NB4 (cell line): ENCODE data around the gene MOB2.

Experiments
- DNase-seq: peaks from one replicate; pipeline ENCODE4 v3.0.0; 2010; ENCODE audit warnings: low read depth
- H3K4me3 ChIP-seq: one replicate; pipeline ENCODE4 v1.5.1; 2011; ENCODE audit warnings: mild to moderate bottlenecking, low read depth, low read length, moderate library complexity
- MYC ChIP-seq: IDR thresholded peaks from 2 replicates; pipeline ENCODE4 v1.6.1; 2011; ENCODE audit warnings: low read depth, low read length
- POLR2A ChIP-seq: IDR thresholded peaks from 2 replicates; pipeline ENCODE4 v1.6.1; 2011; ENCODE audit warnings: mild to moderate bottlenecking; ENCODE audit not compliant: insufficient read length; ENCODE audit errors: extremely low read depth
- TF ChIP-seq, protein P1 (sequence below): IDR thresholded peaks from one replicate; pipeline ENCODE4 v1.5.1; 2012; ENCODE audit warnings: low read depth, low read length
- TF ChIP-seq, protein P2 (sequence below): IDR thresholded peaks from 2 replicates; pipeline ENCODE4 v1.6.1; 2011; ENCODE audit warnings: low read depth, low read length

MOB2 gene

DNA sequence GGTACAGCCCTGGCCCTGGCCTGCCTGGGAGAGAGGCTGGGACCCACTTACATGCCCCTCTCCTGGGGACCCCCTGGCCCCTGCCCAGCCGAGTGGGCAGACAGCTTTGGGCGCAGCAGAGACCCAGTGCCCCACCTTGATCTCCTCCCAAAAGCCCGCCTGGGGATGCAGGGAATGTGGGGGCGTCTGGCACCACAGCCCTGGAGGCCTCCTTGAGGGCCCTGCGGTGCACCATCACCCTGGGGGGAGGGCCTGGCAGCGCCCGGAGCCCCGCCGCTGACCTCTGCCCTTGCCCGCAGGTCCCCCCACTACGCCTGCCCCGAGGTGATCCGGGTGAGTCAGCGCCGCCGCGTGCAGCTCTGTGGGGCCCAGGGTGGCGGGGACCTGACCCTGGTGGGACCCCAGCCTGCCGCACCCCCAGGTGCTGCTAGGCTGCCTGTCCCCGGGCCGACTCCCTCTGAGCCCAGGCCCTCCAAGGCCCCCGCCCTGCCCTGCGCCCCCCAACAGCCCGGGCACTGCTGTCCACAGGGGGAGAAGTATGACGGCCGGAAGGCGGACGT, 43.7 kb downstream of the MOB2 start:
- TF ChIP-seq, protein P1, sequence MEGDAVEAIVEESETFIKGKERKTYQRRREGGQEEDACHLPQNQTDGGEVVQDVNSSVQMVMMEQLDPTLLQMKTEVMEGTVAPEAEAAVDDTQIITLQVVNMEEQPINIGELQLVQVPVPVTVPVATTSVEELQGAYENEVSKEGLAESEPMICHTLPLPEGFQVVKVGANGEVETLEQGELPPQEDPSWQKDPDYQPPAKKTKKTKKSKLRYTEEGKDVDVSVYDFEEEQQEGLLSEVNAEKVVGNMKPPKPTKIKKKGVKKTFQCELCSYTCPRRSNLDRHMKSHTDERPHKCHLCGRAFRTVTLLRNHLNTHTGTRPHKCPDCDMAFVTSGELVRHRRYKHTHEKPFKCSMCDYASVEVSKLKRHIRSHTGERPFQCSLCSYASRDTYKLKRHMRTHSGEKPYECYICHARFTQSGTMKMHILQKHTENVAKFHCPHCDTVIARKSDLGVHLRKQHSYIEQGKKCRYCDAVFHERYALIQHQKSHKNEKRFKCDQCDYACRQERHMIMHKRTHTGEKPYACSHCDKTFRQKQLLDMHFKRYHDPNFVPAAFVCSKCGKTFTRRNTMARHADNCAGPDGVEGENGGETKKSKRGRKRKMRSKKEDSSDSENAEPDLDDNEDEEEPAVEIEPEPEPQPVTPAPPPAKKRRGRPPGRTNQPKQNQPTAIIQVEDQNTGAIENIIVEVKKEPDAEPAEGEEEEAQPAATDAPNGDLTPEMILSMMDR = no peak
- TF ChIP-seq POLR2A (no peak), MYC (no peak)
- TF ChIP-seq, protein P2, sequence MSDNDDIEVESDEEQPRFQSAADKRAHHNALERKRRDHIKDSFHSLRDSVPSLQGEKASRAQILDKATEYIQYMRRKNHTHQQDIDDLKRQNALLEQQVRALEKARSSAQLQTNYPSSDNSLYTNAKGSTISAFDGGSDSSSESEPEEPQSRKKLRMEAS = no peak
- H3K4me3 ChIP-seq = no peak overlapping the region
- DNase-seq = no peak

DNA sequence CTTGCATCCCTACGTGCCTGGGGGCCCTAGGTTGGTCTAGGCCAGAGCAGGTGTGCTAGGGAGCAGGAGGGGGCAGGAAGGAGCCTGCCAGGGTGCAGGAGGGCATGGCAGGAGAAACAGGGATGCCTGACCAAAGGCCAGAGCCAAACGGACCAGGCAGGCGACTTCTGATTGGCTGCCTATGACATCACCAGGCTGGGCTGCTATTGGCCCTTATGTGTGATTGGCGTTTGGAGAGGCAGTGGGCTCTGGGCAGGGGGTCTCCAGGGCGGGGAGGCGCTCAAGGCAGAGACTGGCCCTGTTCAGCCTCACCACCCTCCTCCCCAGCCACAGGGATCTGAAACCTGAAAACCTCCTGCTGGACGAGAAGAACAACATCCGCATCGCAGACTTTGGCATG, 44.4 kb downstream of the MOB2 start:
- no peak overlapping the region for H3K4me3 ChIP-seq
- TF ChIP-seq, protein P1 = no peak
- TF ChIP-seq, protein P2 = no peak
- TF ChIP-seq MYC (no peak), POLR2A (no peak)
- DNase-seq = no peak

DNA sequence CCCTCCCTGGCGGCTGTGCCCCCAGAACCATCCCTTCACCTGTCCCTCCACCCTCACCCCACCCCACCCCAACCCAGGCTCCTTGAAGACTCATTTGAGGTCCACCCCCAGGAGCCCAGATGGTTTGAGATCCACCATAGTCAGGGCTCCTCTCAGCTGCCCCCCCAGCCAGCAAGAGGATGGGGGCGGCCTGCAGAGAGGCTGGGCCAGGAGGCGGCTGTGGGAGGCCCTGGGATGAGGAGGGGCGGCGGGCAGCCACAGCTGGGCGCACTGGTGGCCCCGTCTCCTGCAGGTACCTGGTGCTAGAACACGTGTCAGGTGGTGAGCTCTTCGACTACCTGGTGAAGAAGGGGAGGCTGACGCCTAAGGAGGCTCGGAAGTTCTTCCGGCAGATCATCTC, 46.1 kb downstream of the MOB2 start:
- TF ChIP-seq, protein P2 = no peak
- TF ChIP-seq, protein P1 = no peak
- TF ChIP-seq MYC (no peak), POLR2A (no peak)
- no peak overlapping the region for H3K4me3 ChIP-seq
- no peak for DNase-seq

DNA sequence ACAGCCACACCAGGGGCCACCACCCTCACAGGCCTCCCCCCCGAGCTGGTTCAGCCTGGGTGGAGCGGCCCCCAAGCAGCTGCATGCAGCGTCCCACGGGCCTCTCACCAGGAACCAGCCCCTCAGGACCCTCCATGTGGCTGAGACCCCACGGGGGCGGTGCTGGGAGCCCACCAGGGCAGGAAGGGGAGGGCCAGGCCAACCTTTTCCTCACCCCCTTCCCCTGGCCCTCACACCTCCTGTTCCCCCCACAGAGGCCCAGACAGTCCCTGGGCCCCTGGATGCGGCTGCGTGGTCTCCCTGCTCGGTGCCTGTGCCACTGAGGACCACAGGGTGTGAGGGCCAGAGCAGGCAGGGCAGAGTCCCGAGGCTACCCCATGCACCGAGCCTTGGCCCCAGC, 46.5 kb downstream of the MOB2 start:
- H3K4me3 ChIP-seq = no peak overlapping the region
- DNase-seq = no peak
- TF ChIP-seq, protein P1 = no peak
- TF ChIP-seq, protein P2 = no peak
- TF ChIP-seq MYC (no peak), POLR2A (no peak)

DNA sequence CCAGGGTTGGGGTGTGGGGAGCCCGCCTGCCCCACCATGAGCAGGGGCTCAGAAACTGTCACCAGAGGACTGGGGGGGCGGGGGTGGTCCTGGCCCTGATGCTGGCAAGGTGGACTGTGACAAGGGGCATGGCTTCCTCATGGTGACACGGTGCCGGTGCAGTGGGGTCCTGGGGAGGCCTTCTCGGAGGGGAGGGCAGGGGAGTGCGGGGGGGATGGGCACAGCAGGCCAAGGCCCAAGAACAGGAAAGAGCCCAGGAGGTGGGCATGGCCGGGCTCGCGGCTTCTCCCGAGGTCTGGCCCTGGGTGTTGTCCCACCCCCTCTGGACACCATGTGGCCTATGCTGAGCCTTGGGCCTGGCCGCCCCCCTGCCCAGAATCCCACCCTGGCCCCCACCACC, 47.2 kb downstream of the MOB2 start:
- no peak overlapping the region for H3K4me3 ChIP-seq
- TF ChIP-seq MYC (no peak), POLR2A (no peak)
- TF ChIP-seq, protein P1 = no peak
- DNase-seq = no peak

DNA sequence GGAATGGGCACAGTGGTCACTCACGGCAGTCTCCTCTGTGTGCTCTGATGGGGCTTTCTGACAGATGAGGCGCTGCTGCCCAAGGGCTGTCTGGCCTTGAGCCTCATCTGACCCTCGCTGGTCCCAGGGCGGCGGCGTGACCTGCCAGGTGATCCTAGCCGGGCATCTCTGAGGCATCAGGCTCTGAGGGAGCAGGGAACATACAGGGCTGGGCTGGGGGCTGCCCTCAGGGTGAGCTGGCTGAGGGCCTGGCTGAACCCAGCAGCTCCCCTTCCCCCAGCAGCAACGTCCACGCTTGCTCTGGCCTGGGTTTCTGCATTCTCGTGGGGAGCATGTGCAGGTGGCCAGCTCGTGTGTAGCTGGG, 47.6 kb downstream of the MOB2 start:
- TF ChIP-seq POLR2A = no peak
- TF ChIP-seq, protein P1 = no peak
- no peak for DNase-seq

More for the DNA sequence above, 47.6 kb downstream of the MOB2 start:
- no peak overlapping the region for H3K4me3 ChIP-seq
